ENCODE results near the gene TASOR2.

Gene TASOR2

DNA sequence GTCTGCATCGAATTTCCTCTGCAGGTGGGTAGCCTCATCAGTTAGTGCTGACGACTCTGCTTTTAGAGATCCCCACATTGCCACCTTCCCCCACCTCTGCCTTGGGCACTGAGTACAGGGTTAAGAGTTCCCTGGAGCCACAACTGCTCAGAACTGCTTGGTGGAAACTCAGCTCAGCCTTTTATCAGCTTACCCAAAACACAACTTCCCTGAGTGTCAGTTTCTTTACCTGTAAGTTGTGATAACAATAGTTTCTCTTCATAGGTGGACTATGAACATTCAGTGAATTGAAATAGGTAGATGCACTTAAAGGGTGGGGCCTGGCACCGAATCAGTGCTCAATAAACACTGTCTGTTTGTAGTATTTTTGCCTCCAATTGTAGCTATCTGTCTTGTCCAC lies 29.5 kb upstream of the TASOR2 start:
- DNase-seq (ENCODE audit: low spot score), result no peak

DNA sequence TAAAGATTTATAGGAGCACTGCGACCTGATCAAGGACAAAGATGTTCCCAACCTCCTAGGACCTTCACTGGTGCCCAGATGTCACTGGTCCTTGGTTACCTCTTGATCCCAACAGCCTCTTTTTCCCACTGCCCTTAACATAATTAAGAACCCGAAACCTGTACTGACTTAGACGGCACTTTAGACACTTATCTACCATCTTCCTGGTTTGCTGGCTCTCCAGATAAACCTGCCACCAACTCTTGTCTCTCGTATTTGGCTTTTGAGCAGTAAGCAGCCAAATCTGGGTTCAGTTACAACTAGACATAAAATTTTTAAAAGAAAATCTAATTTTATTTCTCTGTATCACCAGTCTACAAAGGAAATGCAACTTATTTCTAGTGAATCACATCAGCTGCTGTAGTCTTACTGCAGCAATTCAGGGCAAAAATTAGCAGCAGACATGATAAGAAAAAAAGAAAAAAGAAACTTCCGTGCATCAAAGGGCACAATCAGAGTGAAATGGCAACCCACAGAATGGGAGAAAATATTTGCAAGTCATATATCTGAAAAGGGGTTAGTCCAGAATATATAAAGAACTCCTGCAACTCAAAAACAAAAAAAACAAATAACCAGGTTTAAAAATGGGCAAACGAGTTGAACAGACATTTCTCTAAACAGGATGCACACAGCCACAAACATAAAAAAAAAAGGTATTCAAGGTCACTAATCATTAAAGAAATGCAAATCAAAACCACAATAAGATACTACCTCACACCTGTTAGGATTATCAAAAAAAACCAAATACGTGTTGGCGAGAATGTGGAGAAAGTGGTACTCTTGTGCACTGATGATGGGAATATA lies 27.7 kb upstream of the TASOR2 start:
- DNase-seq (ENCODE audit: low spot score), result no peak

DNA sequence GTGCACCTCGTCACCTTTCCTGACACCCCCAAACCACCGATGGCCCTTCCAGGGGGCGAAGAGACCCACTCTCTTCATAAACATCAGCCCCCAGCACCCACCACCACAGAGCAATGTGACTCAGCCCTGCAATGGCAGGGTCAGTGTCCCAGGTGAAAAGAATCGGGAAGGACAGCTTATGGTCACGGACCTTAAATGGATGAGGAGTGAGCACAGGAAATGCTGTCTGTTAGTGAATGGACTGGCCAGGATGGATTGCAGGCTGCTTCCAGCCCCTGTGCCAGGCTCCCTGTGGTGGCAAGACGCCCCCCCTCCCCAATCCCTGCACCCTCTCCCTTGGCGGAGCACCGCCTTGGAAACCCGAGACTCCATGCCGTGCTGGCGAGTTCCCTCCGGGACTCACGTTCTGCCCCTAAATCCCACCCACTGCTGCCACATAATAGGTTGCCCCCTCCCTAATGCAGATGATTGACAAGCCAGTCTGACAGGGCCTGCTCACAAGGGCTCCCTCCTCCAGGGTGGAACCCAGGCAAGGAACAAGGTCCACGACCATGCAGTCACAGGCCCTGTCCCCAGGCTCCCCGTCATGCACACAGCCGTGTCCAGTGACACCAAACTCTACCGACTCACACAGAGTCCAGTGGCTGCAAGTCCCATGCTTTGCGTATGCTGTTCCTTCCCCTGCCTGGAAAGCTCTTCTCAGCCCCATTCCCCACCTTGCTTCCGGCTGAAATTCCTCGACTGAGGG lies 25.6 kb upstream of the TASOR2 start:
- DNase-seq (ENCODE audit: low spot score), result no peak

DNA sequence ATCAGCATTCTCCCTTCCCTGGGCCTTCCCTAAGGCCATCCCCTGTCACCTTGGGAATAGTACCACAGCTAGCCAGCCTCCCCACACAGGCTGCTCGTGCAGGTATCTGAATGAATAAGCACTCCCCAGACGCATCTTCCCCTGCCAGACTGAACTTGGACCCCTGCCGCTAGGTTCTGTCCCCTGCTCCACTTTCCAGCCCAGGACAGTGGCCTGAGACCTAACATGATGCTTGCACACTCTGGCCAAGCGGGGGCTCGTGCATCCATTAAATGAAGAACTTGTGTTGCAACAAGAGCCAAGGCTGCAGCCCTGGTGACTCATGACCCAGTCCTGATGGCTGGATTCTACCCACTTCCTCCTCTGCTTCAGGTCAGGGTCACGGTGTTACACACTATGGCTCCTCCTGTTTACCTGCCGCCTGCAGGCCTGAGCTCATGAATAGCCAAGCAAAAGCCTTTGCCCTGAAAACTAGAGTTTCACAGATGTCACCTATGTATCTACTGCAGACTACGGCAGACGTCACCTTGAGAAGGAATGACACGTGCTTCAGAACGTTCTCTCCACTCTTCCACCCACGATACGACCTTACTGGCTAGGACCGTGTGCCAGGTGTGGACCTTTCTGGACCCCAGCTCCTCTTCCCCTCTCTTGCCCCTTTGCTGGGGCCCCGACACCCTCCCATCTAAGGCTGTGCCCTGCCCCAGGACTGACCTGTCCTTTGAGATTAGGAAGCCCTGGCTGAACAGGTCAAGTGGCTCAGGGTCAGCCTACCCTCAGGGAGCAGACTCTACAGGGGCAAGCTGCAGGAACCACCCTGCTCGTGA lies 24.7 kb upstream of the TASOR2 start:
- no peak for DNase-seq (ENCODE audit: low spot score)

DNA sequence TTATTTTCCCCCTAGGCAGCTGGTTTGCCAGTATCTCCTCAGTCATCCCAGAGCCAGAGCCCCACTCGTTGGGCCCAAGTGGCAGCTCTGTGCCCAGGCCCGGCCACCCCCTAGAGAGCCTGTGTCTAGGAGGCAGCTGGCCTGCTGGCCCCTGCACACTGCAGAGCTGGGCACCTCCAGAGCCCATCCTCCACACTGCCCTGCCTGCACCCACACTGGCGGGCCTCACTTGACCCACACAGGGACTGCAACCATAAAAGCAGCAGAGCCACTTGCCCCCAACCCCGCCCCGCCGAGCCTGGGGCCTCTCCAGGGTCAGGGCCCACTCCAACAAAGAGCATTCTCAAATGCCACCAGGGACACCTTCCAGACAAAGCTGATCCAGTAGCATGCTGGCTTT lies 23.6 kb upstream of the TASOR2 start:
- no peak for DNase-seq (ENCODE audit: low spot score)

DNA sequence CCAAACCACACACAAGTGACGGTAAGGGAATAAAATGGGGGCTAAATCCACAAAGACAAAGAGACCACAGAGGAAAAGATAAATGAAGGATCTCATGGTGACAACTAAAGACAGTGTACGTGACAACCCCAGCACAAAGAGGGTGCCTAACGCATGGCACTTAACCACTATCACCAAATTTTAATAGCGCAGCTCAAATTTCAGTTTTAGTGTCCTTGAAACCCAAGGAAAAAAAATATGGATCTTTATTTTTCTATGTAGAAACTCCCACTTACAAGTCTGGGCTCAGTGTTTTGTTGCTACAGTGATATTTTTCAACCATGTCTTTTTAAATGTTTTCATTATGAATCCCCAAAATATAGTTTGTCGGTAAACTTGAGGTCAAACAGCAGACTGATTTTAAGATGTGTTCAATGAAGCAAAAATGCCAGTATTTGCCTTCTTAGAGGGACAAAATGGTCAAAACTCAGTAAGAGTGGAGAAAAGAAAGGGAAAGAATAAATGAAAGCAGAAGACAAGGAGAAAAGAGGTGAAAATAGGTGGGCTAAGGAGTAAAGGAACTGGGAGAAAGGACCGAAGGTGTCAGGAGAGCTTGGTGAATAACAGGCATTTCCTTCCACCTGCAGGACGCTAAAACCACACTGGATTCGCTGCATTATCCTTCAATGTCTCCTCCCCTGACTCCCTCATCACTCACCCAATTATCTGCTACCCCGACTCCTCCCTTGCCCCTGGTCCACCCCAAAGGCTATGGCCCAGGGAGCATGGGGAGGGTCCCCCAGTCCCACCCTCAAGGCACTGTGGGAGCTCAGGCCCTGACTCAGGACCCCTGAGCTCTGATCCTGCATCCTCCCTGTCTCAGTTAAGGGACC lies 21.7 kb upstream of the TASOR2 start:
- DNase-seq (ENCODE audit: low spot score), result no peak

DNA sequence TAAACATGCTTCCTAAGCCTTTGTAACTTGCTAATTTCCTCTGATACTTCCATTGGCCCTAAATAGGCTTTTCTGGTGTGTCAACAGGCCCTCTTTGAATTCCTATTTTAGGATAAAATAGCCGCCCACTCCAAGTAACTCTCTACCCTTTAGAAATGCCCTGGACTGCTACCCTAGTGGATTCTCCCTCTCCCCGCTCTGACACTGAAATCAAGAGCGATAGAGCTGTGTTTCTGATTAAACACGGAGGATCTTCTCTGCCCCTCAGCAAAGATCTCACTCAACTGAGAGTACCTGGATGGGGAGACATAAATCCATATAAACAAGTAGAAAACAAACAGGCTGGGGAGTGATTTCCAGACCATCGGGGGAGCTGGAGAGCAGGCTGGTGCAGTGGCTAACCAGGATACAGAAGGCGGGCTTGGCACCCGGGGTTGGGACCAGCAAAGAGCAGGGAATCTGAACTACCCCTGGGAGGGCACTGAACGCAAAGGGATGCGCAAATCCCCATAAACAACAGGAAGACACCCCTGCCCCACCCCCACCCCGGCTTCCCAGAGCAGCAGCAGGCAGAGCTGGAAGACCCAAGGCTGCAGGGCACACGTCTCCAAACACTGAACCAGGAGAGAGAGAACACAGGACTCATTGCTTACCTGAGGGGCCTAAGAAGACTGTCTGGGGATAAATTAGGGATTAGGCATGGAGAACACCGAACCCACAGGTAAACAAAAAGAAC lies 20.8 kb upstream of the TASOR2 start:
- DNase-seq (ENCODE audit: low spot score), result no peak

DNA sequence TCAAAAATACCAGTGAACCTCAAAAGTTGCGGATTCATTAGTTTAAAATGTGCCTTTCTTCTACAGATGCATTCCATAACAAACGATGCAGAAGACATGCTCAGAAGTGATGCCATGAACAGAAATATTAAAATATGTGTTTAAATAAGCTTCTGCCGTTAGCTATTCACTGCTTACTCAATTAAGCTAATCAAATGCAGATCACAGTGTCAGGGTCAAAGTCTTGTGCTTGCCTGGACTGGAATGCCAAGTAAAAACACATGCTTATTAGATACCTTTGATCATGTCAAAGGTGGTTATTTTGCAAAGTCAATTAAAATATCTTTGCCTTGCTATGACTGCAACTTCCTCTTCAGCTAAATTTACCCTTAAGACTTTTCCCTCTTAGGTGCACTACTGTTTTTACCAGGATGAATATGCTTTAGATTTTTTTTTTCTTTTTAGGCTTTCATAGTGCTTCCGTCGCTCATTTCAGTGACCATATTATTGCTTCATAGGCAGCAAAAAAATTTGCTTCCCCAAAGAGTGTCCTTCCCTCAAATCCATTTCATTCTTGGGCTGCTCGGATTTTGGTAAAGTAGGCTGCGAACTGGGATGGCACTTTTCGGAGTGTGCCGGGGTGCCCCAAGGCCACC lies 19.1 kb upstream of the TASOR2 start:
- DNase-seq (ENCODE audit: low spot score), result no peak

DNA sequence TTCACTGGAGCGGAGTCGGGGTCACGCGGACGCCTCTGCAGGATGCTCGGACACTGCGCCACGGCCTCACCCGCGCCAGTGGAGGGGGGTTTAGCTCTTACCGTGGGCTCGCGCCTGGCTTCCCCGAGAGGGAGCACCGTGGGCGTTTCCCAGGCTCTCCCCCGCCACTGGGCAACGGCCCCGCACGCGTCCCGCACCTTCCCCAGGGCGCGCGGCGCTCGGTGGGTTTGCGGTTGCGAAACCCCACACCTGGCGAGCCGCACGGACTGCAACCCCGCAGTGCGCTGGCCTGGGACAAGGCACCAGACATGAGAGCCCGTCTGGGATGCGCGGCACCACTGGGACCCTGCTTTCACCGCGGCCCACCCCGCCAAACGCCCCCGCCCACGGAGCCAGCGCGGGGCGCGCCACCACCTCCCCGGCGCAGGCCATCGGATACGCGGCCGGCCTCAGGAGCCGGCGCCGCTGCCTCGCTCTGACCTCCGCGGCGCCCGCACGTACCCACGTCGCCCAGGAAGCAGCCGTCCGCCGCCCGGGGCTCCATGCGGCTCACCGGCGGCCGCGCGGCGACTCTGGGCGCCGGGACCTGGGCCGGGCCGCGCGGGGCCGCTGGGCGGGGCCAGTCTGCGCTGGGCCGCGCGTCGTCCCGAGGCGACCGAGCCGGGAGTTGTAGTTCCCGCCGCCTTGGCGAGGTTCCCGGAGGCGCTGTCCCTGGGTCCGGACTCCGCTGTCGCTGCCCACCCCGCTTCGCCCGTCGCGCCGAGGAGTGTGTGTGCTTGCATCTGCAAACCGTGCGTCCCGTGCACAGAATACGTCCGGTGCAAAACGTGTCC lies 18.4 kb upstream of the TASOR2 start, which contains the start of gene ASB13:
TSS of gene ASB13 (minus strand) at position 588 of the 833 bp plus-strand sequence. CDS start at position 544, 44 bp downstream.
- peak; percentile 36 for DNase-seq (ENCODE audit: low spot score)

DNA sequence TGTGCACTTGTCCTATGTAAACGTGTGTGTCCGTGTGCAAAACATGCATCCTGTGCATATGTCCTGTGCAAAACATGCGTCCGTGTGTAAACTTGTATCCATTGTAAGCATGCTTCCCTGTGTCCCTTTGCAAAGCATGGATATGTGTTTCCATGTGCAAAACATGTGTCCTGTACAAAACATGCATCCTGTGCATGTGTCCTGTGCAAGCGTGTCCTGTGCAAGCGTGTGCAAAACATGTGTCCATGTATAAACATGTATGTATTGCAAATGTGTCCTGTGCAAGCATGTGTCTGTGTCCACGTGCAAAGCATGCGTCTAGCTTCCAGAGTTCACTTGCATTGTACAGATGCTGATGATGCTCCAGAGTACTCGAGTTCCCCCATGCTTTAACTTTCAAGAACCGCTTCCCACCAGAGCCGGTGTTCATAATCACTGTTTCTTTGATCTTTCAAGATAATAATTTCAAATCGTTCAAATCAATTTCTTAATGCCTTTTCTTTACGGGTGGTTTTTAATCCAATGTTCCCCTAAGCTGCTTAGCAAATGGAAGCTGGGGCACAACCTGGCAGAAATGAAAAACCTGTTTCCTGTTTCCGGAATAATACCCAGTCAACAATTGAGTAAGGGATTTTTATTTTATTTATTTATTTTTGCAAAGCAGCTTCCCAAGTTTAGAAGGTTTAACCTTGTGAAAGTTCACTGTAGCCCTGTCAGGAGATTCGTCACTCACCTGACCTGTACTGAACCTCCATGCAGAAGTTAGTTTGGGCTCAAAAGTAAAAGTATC lies 17.6 kb upstream of the TASOR2 start:
- DNase-seq (ENCODE audit: low spot score), result no peak

DNA sequence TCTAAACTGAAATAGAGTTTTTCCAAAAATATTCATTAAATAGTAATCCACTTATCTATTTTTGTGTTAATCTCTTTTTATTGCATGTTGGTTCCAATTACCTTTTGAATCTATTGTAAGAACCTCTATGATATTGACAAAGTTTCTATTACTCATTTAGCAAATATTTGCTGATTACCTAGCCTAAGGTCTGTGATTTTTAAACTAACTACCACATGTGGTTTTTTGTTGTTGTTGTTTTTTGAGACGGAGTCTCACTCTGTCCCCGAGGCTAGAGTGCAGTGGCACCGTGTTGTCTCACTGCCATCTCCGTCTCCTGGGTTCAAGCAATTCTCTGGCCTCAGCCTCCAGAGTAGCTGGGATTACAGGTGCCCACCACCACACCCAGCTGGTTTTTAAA lies 16.2 kb upstream of the TASOR2 start:
- DNase-seq (ENCODE audit: low spot score), result no peak

DNA sequence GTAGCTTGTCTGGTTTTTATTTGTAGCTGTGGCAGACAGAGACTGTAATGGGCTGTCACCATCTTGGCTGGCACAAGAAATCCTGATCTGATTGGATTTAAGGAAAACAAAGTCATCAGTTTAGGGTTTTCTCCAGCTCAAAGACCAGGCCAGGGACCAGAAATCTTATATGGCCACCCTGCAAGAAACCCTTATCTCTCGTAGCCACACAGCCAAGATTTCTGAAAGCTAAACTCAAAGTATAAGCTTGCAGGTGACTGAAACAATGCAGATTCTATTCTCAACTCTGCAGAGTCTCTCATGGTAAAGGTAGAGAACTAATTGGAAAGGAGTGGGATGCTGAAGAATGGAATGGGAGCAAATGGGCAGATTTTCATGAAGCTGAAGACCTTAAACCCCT lies 15.0 kb upstream of the TASOR2 start:
- DNase-seq (ENCODE audit: low spot score), result no peak

DNA sequence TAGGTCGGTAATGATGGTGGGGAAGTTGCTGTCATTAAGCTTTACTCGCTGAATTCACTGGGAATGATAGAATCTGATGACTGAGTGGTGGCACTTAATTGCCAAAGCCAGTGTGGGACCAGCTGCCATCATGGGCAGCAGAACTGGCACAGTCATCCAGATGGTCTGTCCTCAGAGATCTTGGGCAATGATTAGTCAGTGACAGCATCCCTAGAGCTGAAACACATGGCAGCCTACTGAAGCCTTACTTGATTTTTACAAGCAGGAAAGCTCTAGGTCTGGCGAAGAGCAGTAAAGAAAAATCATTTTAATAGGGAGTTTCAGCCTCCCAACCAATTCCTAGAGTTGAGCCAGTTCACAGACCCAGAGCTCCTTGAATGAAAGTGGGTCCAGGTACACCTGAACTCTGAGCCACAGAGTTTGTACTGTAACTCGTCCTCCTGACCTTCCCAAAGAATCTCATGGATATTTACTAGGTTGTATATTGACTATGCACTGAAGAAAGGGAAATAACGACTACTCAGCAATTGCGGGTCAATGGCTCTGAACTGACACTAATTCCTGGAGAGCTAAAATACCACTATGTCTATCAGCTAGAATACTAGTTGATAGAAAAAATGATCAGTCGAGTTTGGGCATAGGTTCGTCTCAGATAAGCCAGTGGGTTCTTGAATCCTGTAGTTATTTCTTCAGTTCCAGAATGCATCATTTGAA lies 13.8 kb upstream of the TASOR2 start:
- DNase-seq (ENCODE audit: low spot score), result no peak

DNA sequence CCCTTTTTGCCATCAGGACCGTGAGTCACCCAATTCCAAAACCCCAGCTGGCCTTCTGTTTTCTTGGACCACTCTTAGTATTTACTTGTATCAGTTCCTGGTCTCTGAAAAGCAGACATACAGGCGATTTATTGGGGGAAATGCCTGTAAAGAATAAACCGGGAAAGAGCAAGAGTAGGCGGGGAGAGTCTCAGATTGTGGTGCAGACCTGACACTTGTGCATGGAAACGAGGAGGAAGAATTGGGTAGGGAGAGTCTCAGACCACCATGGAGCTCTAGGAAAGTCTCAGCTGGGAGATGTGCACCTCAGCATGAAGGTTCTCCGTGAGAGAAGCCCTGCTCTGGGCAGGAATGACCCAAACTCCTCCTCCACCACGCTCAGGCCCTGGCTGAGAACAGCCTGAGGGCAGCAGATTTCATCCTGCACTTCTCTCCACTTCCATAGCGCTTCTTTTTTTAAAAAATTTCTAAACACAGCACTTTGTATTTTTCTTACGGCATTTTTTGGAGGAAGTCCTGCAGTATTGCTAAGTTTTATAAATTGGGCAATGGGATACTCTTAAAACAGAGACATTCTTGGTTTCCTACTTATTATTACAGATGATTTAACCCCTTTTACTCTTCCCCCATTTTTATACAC lies 6.1 kb upstream of the TASOR2 start:
- DNase-seq (ENCODE audit: low spot score), result no peak

DNA sequence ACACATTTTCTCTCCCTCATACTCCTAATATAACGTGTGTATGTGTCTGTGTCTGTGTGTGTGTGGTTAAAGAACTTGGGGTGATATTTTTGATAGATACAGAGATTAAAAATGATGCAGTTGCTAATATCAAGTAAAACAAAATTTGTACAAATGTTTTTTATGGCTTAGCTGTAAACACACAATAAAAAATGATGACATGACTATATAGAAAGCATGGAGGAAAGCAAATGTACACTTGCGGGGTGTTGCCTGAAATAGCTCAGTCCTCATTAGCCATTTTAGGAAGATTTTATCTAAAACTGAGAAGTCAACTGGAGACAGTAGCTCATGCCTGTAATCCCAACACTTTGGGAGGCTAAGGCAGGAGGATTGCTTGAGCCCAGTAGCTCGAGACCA lies 5.6 kb upstream of the TASOR2 start:
- DNase-seq (ENCODE audit: low spot score), result no peak

DNA sequence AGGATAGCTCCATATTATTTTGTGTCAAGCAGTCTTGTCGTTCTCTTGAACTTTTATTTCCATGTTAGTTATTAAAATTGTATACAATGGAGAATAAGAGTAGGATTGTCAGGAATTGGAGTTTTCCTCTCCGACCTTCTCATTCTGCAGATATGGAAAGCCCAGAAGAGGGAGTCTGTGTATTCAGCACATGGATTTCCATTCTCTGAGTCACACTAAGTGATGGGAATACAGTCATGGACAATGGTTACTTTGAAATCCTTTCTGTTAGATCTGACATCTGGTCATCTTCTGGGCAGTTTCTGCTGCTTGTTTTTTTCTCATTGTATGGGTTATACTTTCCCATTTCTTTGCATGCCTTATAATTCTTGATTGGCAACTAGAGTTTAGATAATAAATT lies 5.0 kb upstream of the TASOR2 start:
- no peak for DNase-seq (ENCODE audit: low spot score)

DNA sequence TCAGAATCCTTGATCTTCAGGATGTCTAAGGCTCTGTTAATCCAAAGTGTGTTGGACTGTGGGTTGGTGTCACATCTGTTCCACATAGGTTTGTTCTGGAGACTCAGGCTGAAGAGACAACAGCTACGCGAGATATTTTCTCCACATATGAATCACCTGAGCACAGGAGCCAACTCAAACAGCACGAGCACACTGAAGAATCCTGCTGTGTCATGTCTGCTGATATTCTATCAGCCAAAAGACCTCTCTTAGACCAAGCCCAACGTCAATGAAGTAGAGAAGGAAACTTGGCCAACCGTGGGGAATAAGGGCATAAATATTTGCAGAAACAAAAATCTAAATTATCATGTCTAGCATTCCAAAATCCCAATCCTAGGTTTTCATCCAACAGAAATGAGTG lies 2.7 kb upstream of the TASOR2 start:
- DNase-seq (ENCODE audit: low spot score), result no peak

Data from activated CD4-positive, alpha-beta T cell treated with anti-CD3 and anti-CD28 coated beads, Interleukin-2, Interleukin-4, amounts not matched to agents 100 ng/mL and 50 ng/mL, durations not matched to agents 16 hours and 8 hours (primary cell).